Activated CD4-positive, alpha-beta T cell treated with anti-CD3 and anti-CD28 coated beads, Interleukin-2, amount 50 U/mL, for 48 hours (primary cell): ENCODE measurements around the gene SRRM2.

Source experiments
- DNase-seq, 2 experiments: peaks; one replicate each; pipeline ENCODE4 v3.0.0-alpha.2; 2020

Gene SRRM2

DNA sequence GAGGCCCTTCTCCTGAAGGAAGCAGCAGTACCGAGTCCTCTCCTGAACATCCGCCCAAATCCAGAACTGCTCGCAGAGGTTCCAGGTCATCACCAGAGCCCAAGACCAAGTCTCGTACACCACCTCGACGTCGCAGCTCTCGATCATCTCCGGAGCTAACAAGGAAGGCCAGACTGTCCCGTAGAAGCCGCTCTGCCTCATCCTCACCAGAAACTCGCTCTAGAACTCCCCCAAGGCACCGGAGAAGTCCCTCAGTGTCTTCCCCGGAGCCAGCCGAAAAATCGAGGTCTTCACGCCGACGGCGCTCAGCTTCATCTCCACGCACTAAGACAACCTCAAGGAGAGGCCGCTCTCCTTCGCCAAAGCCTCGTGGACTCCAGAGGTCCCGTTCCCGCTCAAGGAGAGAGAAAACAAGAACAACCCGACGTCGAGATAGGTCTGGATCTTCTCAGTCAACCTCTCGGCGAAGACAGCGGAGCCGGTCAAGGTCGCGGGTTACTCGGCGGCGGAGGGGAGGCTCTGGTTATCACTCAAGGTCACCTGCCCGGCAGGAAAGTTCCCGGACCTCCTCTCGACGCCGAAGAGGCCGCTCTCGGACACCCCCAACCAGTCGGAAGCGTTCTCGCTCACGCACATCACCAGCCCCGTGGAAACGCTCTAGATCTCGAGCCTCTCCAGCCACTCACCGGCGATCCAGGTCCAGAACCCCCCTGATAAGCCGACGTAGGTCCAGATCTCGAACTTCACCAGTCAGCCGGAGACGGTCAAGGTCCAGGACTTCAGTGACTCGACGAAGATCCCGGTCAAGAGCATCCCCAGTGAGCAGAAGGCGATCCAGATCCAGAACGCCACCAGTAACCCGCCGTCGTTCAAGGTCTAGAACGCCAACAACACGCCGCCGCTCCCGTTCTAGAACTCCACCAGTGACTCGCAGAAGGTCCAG, 13.3 kb downstream of the SRRM2 start:
- no peak for DNase-seq

DNA sequence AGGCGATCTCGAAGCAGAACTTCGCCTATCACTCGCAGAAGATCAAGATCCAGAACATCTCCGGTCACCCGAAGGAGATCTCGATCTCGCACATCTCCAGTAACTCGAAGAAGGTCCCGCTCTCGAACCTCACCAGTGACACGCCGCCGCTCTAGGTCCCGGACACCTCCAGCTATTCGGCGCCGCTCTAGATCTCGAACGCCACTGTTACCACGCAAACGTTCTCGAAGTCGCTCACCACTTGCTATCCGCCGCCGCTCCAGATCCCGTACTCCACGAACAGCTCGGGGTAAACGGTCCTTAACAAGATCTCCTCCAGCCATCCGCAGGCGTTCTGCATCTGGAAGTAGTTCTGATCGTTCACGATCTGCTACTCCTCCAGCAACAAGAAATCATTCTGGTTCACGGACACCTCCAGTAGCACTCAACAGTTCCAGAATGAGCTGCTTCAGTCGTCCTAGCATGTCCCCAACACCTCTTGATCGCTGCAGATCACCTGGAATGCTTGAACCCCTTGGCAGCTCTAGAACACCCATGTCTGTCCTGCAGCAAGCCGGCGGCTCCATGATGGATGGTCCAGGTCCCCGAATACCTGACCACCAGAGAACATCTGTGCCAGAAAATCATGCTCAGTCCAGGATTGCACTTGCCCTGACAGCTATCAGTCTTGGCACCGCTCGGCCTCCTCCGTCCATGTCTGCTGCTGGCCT, 14.1 kb downstream of the SRRM2 start:
- DNase-seq: no peak

DNA sequence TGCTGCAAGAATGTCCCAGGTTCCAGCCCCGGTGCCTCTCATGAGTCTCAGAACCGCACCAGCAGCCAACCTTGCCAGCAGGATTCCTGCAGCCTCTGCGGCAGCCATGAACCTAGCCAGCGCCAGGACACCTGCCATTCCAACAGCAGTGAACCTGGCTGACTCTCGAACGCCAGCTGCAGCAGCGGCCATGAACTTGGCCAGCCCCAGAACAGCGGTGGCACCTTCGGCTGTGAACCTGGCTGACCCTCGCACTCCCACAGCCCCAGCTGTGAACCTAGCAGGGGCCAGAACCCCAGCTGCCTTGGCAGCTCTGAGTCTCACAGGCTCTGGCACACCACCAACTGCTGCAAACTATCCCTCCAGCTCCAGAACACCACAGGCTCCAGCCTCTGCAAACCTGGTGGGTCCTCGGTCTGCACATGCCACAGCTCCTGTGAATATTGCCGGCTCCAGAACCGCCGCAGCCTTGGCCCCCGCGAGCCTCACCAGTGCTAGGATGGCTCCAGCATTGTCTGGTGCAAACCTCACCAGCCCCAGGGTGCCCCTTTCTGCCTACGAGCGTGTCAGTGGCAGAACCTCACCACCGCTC, 14.8 kb downstream of the SRRM2 start:
- no peak for DNase-seq

DNA sequence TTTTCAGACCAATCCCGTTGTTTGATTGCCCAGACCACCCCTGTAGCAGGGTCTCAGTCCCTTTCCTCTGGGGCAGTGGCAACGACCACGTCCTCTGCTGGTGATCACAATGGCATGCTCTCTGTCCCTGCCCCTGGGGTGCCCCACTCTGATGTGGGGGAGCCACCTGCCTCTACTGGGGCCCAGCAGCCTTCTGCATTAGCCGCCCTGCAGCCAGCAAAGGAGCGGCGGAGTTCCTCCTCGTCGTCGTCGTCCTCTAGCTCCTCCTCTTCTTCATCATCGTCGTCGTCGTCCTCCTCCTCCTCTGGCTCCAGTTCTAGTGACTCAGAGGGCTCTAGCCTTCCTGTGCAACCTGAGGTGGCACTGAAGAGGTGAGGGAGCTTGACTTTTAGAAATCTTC, 15.5 kb downstream of the SRRM2 start:
- no peak for DNase-seq

DNA sequence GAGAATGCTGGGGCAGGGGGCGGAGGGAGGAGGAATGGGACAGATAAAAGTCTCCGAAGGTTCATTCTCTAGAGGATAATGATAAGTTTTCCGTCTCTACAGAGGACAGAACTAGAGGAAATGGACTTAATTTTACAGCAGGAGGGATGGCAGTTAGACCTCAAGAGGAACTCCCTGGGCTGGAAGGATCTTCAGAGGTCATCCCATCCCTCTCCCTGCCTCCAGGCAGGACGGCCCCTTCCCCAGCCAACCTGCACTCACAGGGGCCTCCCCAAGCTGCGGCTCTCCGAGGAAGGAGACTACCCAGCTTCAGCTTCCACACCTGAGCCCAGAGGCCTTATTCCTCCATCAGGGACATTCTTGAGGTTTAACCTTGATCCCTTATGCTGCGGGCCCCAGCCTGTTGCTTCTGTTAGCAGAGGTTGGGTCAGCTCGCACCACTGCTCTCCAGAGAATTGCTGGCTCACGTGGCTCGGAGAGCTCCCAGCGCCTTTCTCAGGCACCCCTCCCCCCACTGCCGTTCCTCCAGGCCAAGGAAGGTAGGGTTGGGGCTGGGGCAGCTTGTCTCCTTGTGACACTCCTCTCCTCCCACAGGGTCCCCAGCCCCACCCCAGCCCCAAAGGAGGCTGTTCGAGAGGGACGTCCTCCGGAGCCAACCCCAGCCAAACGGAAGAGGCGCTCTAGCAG, 16.1 kb downstream of the SRRM2 start:
- no peak for DNase-seq

DNA sequence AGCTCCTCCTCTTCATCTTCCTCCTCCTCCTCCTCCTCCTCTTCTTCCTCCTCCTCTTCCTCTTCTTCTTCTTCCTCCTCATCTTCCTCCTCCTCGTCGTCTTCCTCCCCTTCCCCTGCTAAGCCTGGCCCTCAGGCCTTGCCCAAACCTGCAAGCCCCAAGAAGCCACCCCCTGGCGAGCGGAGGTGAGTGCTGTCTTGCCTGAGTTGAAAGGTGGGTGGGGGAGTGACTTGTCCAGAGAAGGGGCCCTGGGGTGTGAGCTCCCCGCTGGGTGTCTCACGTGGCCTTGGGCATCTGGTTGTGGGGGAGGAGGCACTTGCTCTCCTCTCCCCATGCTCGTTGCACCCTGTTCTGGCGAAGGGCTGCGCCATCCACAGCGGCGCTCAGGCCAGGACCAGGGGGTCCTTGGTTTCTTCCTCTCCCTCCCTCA, 16.7 kb downstream of the SRRM2 start:
- no peak for DNase-seq

DNA sequence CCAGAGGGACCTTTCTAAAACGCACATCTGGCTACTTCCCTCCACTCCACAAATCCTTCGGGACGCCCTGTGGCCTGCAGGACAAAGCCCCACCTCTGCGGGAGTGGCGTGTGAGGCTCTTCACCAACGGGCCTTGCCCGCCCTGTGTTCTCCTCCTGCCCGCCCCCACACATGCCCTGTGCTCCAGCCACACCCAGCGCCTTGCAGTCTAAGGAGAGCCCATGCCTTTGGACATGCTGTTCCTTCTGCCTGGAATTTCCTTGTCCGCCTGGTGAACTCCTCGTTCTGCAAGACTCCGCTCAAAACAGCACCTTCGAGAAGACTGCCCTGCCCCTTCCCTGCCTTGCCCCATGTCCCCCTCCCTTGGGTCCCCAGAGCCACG, 17.2 kb downstream of the SRRM2 start:
- DNase-seq: no peak

DNA sequence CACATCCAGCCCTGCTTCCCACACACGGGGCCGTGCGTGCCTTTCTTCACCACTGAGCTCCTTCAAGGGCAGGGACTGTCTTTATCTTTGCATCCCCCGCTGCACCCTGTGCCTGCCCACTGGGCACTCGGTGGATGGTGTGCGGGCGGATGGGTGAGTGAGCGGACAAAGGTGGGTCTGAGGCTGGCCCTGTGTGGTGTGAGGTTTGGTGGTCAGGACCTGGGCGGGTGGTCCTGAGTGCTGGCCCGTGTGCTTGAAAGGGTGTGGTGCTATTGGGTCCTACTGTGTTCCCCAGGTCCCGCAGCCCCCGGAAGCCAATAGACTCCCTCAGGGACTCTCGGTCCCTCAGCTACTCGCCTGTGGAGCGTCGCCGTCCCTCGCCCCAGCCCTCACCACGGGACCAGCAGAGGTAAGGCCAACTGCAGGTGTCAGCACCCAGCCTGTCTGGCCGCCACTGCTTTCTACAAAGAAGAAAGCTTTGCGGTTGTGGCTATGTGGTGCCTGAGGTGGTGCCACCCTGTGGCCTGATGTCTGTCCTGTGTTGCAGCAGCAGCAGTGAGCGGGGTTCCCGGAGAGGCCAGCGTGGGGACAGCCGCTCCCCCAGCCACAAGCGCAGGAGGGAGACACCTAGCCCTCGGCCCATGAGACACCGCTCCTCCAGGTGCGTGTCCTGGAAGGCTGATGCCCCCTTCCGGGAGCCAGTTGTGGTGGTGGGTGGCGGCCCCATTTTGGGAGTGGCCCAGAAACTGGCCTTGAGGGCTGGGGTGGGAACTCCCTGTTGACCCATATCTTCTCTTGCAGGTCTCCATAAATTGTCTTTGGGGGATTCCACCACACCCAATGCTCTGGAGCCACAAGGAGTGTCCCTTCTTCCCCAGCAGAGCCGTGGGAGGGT, 17.9 kb downstream of the SRRM2 start:
- DNase-seq: no peak

DNA sequence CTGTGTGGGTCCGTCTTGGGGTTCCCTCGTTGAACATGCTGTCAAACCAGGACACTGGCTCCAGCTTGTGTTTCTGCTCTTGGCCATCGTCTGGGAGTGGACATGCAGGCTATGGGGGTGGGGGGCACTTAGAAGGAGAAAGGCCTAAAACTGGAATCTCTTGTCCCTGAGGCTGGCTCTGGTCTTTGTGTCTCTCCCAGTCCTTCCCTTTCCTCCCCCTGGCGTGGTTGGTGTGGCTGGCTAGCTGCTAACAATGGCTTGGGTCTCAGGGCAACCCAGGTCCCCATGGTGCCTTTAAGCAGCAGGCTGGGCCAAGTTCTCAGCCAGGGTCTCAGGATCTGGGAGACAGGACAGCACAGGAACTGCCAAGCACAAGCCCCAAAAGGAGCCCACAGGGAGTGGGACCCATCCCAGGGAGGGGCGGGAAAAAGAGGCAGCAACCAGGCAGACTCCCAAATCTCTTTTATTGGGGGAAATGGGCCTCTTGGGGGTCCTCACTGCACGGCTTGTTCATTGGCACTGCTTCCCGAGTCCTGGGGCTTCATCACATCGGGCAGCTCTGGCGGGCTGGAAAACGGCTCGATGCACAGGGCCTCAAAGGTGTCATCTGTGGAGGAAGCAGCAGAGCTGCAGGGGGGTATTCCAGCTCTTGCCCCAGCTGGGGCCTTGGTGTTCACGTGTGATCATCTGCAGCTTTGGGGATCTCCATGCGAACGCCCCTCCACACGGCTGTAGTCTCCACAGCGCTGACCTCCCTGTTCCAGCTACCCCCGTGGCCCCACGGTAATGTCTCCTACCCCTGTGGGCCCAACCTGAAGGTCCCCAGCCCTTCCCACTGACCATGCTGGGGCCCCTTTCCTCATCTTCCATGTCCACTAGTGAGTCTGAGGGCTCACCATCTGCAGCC, 19.3 kb downstream of the SRRM2 start:
- no peak for DNase-seq

DNA sequence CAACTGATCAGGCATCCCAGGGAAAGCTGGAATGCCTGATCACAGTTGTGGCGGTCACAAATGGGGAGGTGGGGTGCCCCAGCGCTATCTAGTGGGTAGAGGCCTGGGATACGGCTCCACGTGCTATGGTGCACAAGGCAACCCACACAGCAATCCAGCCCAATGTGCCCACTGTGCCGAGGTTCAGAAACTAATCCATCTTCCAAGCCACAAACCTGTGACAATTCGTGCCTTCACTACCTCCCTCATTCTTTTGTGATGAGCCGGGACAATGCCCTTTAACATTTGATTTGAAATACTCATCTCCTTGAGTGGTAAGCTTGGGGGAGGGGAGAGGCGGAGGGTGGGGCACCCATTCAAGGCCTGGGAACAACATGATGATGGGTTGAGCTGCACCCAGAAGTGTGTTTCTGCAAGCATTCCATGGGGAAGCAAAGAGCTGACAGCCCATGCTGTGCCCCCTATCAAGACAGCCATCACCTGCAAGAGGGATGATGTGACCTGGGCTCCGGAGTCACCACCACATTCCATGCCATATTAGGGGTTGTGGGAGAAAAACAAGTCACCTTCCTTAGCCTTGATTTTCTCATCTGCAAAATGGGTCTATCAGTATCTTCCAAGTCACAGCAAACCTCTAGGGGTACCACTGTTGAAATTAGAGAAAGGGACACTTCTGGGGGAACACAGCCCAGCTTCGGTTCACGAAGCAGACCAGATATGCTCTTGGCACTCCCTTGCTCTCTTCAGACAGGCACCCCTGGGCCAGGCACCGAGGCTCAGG, 20.9 kb downstream of the SRRM2 start:
- DNase-seq: no peak

DNA sequence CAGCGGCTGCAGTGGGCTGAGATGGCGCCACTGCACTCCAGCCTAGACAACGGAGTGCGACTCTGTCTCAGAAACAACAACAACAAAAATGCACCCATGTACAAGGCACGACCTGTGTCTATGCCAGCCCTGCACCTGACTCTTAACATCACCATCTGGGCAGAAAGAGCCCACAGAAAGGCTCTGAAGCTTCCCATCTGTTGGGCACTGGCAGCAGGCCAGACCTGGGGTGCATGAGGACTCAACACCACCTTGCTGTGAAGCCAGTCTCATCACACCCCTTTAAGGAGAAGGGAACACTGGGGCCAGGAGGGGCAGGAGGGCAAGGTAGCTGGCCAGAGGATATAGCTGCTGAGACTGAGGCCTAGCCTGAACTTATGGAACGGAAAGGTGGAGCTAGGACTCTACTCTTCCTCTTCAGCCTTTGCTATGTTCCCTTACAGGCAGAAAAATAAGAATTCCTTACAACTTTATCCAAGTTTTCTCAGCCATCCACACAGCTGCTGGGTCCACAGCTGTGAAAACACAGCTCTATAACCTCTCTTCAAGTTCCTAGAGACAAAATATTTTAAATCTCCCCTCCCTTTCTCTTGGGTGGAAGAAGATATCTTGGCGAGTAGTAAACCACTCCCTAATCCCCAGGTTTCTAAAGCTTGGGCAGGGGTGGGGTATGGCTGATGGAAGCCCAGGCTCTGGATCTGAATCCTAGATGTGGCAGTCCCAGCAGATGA, 21.9 kb downstream of the SRRM2 start:
- DNase-seq: no peak

DNA sequence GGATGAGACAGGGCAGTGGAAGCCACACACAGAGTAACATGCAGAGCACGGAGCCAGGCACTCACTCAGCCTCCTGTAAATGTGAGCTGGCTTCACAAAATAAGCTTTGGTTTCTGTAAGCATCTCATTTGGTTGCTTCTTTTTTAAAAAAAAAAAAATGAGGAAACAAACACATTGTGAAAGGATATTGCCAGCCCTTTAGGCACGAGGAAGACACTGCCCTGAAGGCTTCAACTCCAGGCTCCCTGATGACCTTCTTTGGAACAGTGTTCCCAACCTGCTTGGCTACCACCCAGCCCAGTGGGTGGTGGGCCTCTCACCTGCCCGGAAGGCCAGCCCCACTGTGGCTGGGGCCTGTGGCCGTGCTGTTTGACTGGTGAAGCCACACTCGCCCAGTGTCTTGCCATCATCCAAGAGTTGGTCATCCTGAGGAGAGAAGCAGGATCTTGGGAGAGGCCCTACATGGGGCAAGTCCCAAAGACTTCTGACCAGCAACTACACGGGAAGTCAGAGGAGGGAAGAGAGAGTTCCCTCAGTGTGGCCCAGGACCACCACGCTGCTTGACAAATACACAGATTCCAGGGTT, 22.8 kb downstream of the SRRM2 start:
- no peak for DNase-seq

DNA sequence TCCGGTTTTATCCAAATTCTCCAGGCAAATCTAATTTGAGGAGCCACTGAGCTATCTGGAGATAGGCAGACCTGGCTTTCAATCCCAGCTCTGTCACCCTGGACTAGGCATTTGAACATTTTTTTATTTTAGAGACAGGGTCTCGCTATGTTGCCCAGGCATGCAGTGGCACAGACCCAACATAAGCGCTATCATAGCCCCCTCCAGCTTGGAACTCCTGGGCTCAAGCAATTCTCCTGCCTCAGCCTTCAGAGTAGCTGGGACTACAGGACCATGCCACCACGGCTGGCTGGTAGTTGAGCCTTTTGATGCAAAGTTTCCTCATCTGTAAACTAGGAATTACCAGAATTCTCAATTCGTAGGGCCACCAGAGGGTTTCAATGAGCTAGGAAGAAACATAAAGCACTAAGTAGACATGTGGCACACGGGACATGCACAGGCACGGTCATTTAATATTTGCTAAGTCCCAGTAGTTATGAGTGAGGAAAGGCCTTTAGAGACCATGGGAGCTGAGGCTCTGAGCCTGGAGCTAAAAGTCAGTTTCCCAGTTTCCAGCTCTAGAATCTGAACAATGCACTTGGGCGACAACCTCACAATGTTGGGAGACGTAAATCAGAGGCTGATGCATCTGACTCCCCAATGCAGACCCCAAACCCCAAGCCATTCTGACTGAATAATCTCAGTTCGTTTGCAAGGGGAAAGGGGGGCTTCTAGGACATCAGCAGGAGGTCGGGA, 23.5 kb downstream of the SRRM2 start:
- no peak for DNase-seq

DNA sequence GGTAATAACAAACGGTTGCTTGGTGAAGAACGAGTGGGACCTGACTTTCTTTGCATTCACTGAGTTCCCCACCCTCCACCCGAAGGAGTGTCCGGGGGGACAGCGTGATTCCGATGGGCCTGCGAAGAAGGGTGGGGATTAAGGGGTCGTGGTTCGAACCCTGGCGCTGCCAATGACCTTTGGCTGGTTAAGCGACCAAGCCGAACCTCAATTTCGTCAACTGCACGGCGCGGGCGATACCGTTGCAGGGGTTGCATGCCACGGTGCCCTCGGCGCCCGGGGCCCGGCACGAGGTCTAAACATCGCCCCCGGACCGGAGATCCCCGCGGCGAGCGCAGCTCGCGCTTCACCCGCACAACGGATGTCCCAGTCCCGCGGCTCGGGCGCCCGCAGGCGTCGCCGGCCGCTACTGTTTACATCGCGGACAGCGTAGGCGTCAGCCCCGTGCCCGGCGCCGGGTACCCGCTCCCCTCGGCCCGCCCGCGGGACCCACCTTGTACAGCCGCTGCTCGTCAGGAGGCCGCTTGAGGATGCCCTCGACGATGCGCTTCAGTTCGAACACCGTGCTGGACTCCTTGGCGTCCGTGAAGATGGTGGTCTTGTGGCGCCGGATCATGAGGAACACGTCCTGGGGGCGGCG, 24.2 kb downstream of the SRRM2 start:
- peak; percentile 31 to 38 for DNase-seq

DNA sequence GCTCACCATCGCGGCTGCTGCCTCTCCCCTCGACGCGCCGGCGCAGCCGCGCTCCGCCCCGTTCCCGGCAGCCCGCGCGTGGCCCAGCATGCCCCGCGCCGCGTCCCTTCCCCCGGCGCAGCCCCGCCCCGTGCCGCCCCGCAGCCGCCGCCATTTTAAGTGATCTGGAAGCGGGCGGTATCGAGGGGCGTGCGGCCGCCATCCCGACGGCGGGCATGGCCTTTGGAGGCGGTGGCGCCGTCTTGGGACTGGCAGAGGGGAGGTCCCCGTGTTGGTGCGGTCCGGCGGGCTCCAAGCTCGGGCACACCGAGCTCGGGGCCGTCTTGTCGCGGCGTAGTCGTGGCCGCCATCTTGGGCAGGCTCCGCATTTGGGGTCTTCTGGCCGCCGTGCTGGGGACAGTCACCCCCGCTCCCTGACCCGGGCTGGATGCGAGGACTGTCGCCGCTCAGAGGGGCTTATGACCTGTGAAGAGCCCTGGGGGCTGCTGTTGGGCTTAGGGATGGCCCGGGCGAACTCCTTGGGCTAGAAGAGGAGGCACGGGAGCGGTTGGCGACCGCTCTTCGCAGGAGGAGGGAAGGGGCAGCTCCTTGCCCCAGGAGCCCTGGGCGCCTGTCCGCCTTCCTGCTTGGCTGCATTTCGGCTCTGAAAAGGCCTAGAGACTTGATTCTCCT, 24.9 kb downstream of the SRRM2 start, which contains the start of gene ELOB:
TSS of gene ELOB (minus strand) at position 50 of the 672 bp plus-strand sequence. CDS start at position 9, 41 bp downstream.
- peak; percentile 88 to 91 for DNase-seq

DNA sequence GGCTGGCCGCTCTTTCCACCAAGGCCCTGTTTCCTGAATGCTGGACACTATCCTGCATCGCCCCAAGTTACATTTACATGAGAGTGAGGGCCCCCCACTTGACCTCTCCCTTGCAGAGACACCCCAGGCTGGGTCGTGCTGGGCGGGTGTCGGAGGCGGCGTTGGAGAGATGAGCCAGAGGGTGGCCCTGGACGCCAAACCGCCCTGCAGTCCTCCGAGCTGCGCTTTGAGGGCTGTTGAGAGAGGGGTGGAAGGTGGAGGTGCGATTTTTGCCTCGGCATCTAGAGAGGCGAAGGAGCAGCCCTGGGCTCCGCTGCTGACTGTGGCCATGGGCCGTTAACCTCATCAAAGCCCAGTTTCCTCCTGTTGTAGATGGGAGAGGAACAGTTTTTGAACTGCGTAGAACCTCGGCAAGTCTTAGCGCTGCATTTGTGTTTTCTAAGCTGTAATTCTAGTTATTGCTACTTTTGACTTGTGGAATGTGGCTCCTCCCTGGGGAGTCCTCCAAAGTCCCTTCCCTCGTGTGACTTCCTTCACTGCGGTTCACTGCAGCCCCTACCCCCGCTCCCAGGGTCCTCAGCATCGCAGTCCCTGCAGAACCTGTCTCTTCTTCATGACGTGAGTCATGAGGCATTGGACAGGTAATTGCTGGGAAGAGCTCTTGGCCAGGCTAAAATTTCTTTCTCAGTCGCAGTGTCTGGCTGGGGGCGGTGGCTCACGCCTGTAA, 25.6 kb downstream of the SRRM2 start:
- peak; percentile 32 to 36 for DNase-seq
